Neural cell (in vitro differentiated cells): ENCODE data around the gene ROBO3. TPM values are rescaled to one million over a fixed set of nuclear protein-coding genes. Genes with fewer than 3 reads are reported as not detected.

ENCODE experiments used
- H2AFZ ChIP-seq: fragments of 200-600, 300-800 bp; sonication (generic), shearing (Covaris generic); 2 replicates; pipeline ENCODE4 v1.6.0; 2014; ENCODE audit warnings: low read depth, mild to moderate bottlenecking, antibody characterized with exemption, low read length, moderate library complexity
- H3F3A ChIP-seq: fragments of 200-600 bp; shearing (Covaris generic); 2 replicates; pipeline ENCODE4 v1.6.1; 2016; ENCODE audit warnings: mild to moderate bottlenecking, moderate library complexity, mixed read lengths, antibody characterized with exemption, low read length; ENCODE audit not compliant: insufficient read depth, poor library complexity, severe bottlenecking
- H3K27ac ChIP-seq: fragments of 200-600, 300-800 bp; sonication (generic), shearing (Covaris generic); 2 replicates; pipeline ENCODE4 v1.5.1; 2014; ENCODE audit warnings: mild to moderate bottlenecking, low read length, moderate library complexity
- H3K27me3 ChIP-seq: fragments of 300-800, 200-600 bp; sonication (generic), shearing (Covaris generic); 2 replicates; pipeline ENCODE4 v1.6.0; 2014; ENCODE audit warnings: mild to moderate bottlenecking, low read depth, low read length, moderate library complexity; ENCODE audit not compliant: insufficient read depth
- H3K36me3 ChIP-seq: fragments of 300-800, 200-600 bp; sonication (generic), shearing (Covaris generic); 2 replicates; pipeline ENCODE4 v1.5.1; 2014; ENCODE audit warnings: mild to moderate bottlenecking, antibody characterized with exemption, low read length, moderate library complexity; ENCODE audit not compliant: insufficient read depth
- H3K4me2 ChIP-seq: fragments of 300-800, 200-600 bp; sonication (generic), shearing (Covaris generic); 2 replicates; pipeline ENCODE4 v1.6.0; 2014; ENCODE audit warnings: mild to moderate bottlenecking, low read length
- H3K4me3 ChIP-seq: fragments of 300-800, 200-600 bp; sonication (generic), shearing (Covaris generic); 2 replicates; pipeline ENCODE4 v1.5.1; 2014; ENCODE audit warnings: mild to moderate bottlenecking, low read length, moderate library complexity
- H3K79me2 ChIP-seq: fragments of 200-600 bp; shearing (Covaris generic); replicated peaks from 2 replicates; pipeline ENCODE4 v1.6.0; 2014; ENCODE audit warnings: mild to moderate bottlenecking, low read length, moderate library complexity; ENCODE audit not compliant: insufficient read depth
- H3K9ac ChIP-seq: fragments of 300-800, 200-600 bp; sonication (generic), shearing (Covaris generic); 2 replicates; pipeline ENCODE4 v1.6.1; 2016; ENCODE audit warnings: mild to moderate bottlenecking, low read length, mixed read lengths
- H3K9me2 ChIP-seq: fragments of 200-600 bp; shearing (Covaris generic); 2 replicates; pipeline ENCODE4 v1.6.1; 2016; ENCODE audit warnings: mild to moderate bottlenecking, low read length, mixed read lengths; ENCODE audit not compliant: insufficient read depth
- H3K9me3 ChIP-seq: fragments of 200-600, 300-800 bp; sonication (generic), shearing (Covaris generic); 2 replicates; pipeline ENCODE4 v1.6.1; 2016; ENCODE audit warnings: mild to moderate bottlenecking, mixed run types, low read length, moderate library complexity, mixed read lengths
- H4K20me1 ChIP-seq: fragments of 200-600 bp; shearing (Covaris generic); 2 replicates; pipeline ENCODE4 v1.6.1; 2016; ENCODE audit warnings: mild to moderate bottlenecking, mixed run types; ENCODE audit not compliant: insufficient read depth
- EP300 ChIP-seq: fragments of 450-650 bp; conservative IDR thresholded peaks from 2 replicates; pipeline ENCODE4 v1.6.1; 2014; ENCODE audit warnings: antibody characterized with exemption, mild to moderate bottlenecking, moderate library complexity; ENCODE audit not compliant: poor library complexity, severe bottlenecking
- EZH2 ChIP-seq: fragments of 200-600, 300-800 bp; shearing (Covaris generic), sonication (generic); IDR thresholded peaks from 2 replicates; pipeline ENCODE4 v1.6.1; 2014; ENCODE audit warnings: antibody characterized with exemption, low read length, borderline replicate concordance, mild to moderate bottlenecking; ENCODE audit not compliant: insufficient read depth, poor library complexity, severe bottlenecking
- MXI1 ChIP-seq: fragments of 450-650 bp; conservative IDR thresholded peaks from 2 replicates; pipeline ENCODE4 v1.6.1; 2014; ENCODE audit warnings: antibody characterized with exemption, mild to moderate bottlenecking; ENCODE audit not compliant: poor library complexity, severe bottlenecking
- POLR2AphosphoS5 ChIP-seq: IDR thresholded peaks from 2 replicates; pipeline ENCODE4 v1.6.1; 2012
- RAD21 ChIP-seq: fragments of 450-650 bp; conservative IDR thresholded peaks from 2 replicates; pipeline ENCODE4 v1.6.1; 2014; ENCODE audit warnings: antibody characterized with exemption, mild to moderate bottlenecking, moderate library complexity
- SMC3 ChIP-seq: fragments of 450-650 bp; conservative IDR thresholded peaks from 2 replicates; pipeline ENCODE4 v1.6.1; 2014; ENCODE audit warnings: antibody characterized with exemption, mild to moderate bottlenecking, moderate library complexity; ENCODE audit not compliant: poor library complexity
- TAF1 ChIP-seq: IDR thresholded peaks from 2 replicates; pipeline ENCODE4 v1.6.1; 2012; ENCODE audit warnings: low read depth
- polyA plus RNA-seq: library from polyadenylated mRNA; depleted of rRNA; stranded (reverse); fragments of >200 nt; gene quantifications from 2 replicates; pipeline ENCODE4 v1.2.3, GENCODE V29; 2014
- TF ChIP-seq, protein P1 (sequence below): fragments of 450-650 bp; IDR thresholded peaks from 2 replicates; pipeline ENCODE4 v1.5.1; 2014; ENCODE audit warnings: antibody characterized with exemption, mild to moderate bottlenecking, moderate library complexity; ENCODE audit not compliant: poor library complexity, severe bottlenecking
- TF ChIP-seq, protein P2 (sequence below): IDR thresholded peaks from 2 replicates; pipeline ENCODE4 v1.6.1; 2012; ENCODE audit warnings: borderline replicate concordance

Gene ROBO3
- polyA plus RNA-seq, 1 donor from 2014 or later = 12.8 TPM

DNA sequence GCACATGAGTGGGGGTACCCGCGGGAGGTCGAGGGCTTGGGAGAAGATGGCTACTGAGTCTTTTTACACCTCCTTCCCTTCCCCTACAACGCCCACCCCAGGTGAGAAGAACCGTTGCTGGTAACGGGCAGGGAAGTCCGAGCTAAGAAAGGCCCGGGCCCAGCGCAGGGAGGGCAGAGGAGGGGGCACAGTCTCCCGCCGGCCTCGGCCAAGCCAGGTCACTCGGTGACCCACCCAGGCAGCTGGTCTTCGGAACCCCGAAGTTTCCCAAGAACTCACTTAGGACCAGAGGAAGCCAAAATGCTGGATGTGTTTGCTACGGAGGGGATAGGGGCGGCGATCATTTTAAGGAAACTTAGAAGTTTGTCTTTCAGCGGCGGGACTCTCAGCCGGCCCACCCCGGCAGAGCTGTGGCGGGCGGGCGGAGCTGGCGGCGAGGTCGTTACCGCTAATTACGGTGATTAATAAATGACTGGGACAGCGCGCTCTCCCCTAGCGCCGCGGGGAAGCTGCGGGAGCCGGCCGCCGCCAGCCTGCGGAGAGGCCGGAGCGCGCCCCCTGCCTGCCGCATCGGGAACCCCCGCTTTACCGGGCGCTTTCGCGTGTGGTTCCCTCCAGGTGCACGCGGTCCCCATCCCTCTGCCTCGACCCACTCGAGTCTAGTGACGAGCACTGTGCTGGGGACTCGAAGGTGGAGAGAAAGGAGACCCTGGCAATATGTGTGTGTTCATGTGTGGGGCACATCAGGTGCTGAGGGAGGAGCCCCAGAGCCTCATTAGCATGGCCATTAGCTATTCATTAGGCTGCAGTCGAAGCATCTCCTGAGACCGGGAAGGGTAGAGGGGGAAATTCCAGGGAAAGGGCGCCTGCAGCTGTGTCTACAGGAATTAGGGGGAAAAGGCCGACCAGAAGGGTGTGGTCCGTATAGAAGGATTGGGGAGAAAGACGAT lies 945 bp downstream of the ROBO3 start:
- Histone ChIP-seq H3K9ac (no peak overlapping the region), H3F3A (no peaks in the 10 kb centered on the region), H3K4me2 (peak overlapping the region; percentile 62), H3K9me3 (no peaks in the 10 kb centered on the region), H3K9me2 (no peaks in the 10 kb centered on the region), H3K4me3 (peak overlapping the region; percentile 64), H3K36me3 (no peaks in the 10 kb centered on the region), H3K79me2 (no peaks in the 10 kb centered on the region), H2AFZ (no peak overlapping the region), H4K20me1 (no peaks in the 10 kb centered on the region), H3K27me3 (peaks cover 97% of the 10 kb centered on the region), H3K27ac (no peak overlapping the region)
- TF ChIP-seq, protein P1, sequence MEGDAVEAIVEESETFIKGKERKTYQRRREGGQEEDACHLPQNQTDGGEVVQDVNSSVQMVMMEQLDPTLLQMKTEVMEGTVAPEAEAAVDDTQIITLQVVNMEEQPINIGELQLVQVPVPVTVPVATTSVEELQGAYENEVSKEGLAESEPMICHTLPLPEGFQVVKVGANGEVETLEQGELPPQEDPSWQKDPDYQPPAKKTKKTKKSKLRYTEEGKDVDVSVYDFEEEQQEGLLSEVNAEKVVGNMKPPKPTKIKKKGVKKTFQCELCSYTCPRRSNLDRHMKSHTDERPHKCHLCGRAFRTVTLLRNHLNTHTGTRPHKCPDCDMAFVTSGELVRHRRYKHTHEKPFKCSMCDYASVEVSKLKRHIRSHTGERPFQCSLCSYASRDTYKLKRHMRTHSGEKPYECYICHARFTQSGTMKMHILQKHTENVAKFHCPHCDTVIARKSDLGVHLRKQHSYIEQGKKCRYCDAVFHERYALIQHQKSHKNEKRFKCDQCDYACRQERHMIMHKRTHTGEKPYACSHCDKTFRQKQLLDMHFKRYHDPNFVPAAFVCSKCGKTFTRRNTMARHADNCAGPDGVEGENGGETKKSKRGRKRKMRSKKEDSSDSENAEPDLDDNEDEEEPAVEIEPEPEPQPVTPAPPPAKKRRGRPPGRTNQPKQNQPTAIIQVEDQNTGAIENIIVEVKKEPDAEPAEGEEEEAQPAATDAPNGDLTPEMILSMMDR = peak; percentile 85
- TF ChIP-seq, protein P2, sequence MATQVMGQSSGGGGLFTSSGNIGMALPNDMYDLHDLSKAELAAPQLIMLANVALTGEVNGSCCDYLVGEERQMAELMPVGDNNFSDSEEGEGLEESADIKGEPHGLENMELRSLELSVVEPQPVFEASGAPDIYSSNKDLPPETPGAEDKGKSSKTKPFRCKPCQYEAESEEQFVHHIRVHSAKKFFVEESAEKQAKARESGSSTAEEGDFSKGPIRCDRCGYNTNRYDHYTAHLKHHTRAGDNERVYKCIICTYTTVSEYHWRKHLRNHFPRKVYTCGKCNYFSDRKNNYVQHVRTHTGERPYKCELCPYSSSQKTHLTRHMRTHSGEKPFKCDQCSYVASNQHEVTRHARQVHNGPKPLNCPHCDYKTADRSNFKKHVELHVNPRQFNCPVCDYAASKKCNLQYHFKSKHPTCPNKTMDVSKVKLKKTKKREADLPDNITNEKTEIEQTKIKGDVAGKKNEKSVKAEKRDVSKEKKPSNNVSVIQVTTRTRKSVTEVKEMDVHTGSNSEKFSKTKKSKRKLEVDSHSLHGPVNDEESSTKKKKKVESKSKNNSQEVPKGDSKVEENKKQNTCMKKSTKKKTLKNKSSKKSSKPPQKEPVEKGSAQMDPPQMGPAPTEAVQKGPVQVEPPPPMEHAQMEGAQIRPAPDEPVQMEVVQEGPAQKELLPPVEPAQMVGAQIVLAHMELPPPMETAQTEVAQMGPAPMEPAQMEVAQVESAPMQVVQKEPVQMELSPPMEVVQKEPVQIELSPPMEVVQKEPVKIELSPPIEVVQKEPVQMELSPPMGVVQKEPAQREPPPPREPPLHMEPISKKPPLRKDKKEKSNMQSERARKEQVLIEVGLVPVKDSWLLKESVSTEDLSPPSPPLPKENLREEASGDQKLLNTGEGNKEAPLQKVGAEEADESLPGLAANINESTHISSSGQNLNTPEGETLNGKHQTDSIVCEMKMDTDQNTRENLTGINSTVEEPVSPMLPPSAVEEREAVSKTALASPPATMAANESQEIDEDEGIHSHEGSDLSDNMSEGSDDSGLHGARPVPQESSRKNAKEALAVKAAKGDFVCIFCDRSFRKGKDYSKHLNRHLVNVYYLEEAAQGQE = no peak
- no peak for TF ChIP-seq TAF1
- no peak for TF ChIP-seq MXI1
- TF ChIP-seq POLR2AphosphoS5 = peak; percentile 7
- TF ChIP-seq SMC3 = peak; percentile 68
- TF ChIP-seq EZH2 = no peak
- TF ChIP-seq RAD21 = peak; percentile 57
- TF ChIP-seq EP300 = no peak

DNA sequence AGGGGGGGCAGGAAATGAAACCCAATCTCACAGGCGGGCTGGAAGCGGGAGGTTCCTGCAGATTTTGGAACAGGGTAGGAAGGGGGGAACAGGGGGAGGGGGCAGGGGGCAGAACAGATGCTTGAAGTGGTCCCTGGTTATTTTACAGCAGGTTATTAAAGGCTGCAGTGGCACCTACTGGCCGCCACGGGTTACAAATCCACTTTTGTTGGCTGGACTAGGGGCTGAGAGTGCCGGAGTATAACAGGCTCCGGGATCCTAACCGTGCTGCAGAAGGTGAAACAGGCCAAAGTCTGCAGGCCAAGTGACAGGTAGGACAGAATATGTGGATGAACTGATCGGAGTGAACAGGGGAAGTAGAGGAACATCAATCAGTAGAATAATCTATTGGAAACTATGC lies 2.5 kb downstream of the ROBO3 start:
- H4K20me1 ChIP-seq = no peaks in the 10 kb centered on the region

More for the DNA sequence above, 2.5 kb downstream of the ROBO3 start:
- Histone ChIP-seq H3K9ac (no peak overlapping the region), H3K9me3 (no peaks in the 10 kb centered on the region), H3K4me3 (no peak overlapping the region), H3K36me3 (no peaks in the 10 kb centered on the region), H3K27me3 (peaks cover 98% of the 10 kb centered on the region), H3K9me2 (no peaks in the 10 kb centered on the region), H2AFZ (no peak overlapping the region), H3K27ac (no peak overlapping the region), H3F3A (no peaks in the 10 kb centered on the region), H3K79me2 (no peaks in the 10 kb centered on the region), H3K4me2 (no peak overlapping the region)
- TF ChIP-seq TAF1 (no peak), POLR2AphosphoS5 (no peak), MXI1 (no peak), SMC3 (no peak), RAD21 (peak; percentile 37), EP300 (no peak), EZH2 (no peak)
- TF ChIP-seq, protein P1 = peak; percentile 51
- TF ChIP-seq, protein P2 = no peak
